ENCODE results near the gene BCL7A. TPM values are rescaled to one million over a fixed set of nuclear protein-coding genes. Genes with fewer than 3 reads are reported as not detected.
A peak's percentile ranks its signal among the peaks of the same experiment; 100 is the strongest.

Gene BCL7A
- total and polyA plus RNA-seq, 9 of the 15 experiments (the other 6 are each of a cell fraction or from before 2014, with no cell fraction given) = 0.25 to 21.9 (median 14.9) TPM

DNA sequence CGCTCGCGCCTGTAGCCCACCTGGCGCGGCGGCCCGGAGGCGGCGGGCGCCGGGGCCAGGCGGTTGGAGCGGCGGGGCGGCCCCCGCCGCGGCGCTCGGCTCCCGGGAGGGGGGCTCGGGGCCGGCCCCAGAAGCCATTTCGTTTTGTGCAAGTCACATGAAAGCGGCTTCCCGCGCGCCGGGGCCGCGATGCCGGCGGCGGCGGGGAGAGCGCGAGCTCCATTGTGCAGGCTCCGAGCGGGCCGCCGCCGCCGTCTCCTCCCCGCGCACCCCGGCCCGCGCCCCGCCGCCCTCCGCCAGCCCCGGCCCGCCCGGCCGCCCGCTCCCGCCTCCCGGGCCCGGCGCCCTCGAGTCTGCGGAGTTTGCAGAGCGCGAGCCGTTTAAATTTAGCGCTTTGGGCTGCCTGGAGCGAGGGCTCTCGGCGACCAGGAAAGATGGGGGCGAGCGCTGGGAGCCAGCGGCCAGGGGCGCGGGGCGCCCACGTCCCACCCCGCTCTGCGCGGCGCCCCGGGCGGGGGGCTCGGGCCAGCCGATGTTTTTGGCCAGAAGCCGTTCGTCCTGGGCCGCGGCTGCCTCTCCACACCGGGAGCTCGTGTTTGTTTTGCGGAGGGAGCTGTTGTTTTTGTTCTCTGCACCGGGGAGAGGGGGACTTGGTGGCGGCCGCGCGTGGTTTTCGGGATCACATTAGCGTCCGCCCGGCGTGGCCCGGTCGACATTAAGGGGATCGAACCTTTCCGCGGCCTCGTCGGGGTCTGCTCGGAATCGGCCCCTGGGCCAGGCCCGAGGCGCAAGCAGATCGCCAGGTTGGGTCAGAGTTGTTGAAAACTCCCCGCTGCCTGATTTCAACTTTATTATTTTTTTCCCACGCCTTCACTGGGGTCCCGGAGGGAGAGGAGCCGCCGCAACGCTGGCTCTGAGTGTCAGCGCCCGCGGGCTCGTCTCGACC, 982 bp downstream of the BCL7A start (continued):
- peak in 1 of 2 experiments; percentile 16; a peak in 1 of 4 replicates for TF ChIP-seq MAZ (CRISPR knock-in tag; conservative IDR thresholded peaks at IDR 0.05 in 1 of 2, IDR thresholded peaks at IDR 0.05 in 1 of 2)
- peak; percentile 55 to 98 for TF ChIP-seq E2F6 (IDR thresholded peaks at IDR 0.05; ENCODE audit: borderline replicate concordance in 1 of 2, extremely low read depth in 1 of 2, insufficient read depth in 1 of 2, insufficient read length in 1 of 2, low read depth in 1 of 2, low read length in 1 of 2, poor library complexity in 1 of 2, severe bottlenecking in 1 of 2)
- TF ChIP-seq ZFX (CRISPR knock-in tag; IDR thresholded peaks at IDR 0.05) = peak; percentile 52
- TF ChIP-seq ZEB2 (IDR thresholded peaks at IDR 0.05) = no peak
- no peak for TF ChIP-seq SAP30 (IDR thresholded peaks at IDR 0.05; ENCODE audit: borderline replicate concordance, insufficient read depth, low read depth, low read length, poor library complexity, severe bottlenecking)
- no peak for TF ChIP-seq L3MBTL2 (IDR thresholded peaks at IDR 0.05)
- TF ChIP-seq STAT6 (CRISPR knock-in tag; IDR thresholded peaks at IDR 0.05) = no peak
- no peak for TF ChIP-seq SETDB1 (IDR thresholded peaks at IDR 0.05; ENCODE audit: low read length)
- TF ChIP-seq ZNF717 (CRISPR knock-in tag; IDR thresholded peaks at IDR 0.05) = no peak
- no peak for TF ChIP-seq YBX1 (IDR thresholded peaks at IDR 0.05)
- TF ChIP-seq ETV5 (CRISPR knock-in tag; IDR thresholded peaks at IDR 0.05; ENCODE audit: low read depth) = no peak
- no peak for TF ChIP-seq BRD4 (IDR thresholded peaks at IDR 0.05)
- peak; percentile 52 for TF ChIP-seq FIP1L1 (IDR thresholded peaks at IDR 0.05; ENCODE audit: low read depth, low read length, poor library complexity, severe bottlenecking)
- TF ChIP-seq HDAC8 (tag; IDR thresholded peaks at IDR 0.05) = 0 out of 2 replicates have a peak, but pooled peaks have one; percentile 37
- no peak for TF ChIP-seq MCM3 (IDR thresholded peaks at IDR 0.05)
- TF ChIP-seq YY1 (IDR thresholded peaks at IDR 0.05; ENCODE audit: borderline replicate concordance in 1 of 3, control insufficient read depth in 1 of 3, extremely low read depth in 1 of 3, insufficient read depth in 3 of 3, insufficient read length in 1 of 3, insufficient replicate concordance in 2 of 3, low read depth in 1 of 3, low read length in 2 of 3) = peak in 1 of 3 experiments; percentile 82
- no peak for TF ChIP-seq OTX1 (CRISPR knock-in tag; IDR thresholded peaks at IDR 0.05)
- TF ChIP-seq, protein P1, sequence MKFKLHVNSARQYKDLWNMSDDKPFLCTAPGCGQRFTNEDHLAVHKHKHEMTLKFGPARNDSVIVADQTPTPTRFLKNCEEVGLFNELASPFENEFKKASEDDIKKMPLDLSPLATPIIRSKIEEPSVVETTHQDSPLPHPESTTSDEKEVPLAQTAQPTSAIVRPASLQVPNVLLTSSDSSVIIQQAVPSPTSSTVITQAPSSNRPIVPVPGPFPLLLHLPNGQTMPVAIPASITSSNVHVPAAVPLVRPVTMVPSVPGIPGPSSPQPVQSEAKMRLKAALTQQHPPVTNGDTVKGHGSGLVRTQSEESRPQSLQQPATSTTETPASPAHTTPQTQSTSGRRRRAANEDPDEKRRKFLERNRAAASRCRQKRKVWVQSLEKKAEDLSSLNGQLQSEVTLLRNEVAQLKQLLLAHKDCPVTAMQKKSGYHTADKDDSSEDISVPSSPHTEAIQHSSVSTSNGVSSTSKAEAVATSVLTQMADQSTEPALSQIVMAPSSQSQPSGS (CRISPR knock-in tag; IDR thresholded peaks at IDR 0.05) = no peak
- no peak for TF ChIP-seq HNRNPL (IDR thresholded peaks at IDR 0.05; ENCODE audit: low read depth, low read length)
- no peak for TF ChIP-seq MCM7 (IDR thresholded peaks at IDR 0.05)
- TF ChIP-seq MXI1 (IDR thresholded peaks at IDR 0.05; ENCODE audit: low read depth, low read length) = no peak
- TF ChIP-seq SAFB2 (IDR thresholded peaks at IDR 0.05; ENCODE audit: borderline replicate concordance, low read depth, low read length, severe bottlenecking) = no peak
